DMS53 (cell line): Measurements from ENCODE around the gene P3H2.

Source experiments
- DNase-seq: peaks from one replicate; lab custom pipeline; 2025; lab: John Stamatoyannopoulos, UW

Gene P3H2

DNA sequence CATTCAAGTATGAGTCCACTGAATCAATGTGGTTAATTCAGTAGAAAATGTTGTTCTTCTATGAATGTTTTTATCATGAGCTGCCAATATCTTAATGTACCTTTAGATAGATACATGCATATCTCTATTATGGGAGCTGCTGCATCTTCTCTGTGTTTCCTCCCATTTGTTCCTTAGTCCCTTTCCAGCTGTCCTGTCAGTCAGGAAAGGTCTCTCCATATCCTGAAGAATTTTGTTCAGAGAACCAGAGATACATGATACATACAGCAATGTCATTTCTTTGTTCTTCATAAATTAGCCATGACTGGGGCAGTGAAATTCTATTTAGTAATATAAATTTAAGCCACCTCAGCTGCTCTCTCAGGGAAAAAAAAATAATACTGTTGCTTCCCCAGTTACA lies 103.7 kb downstream of the P3H2 start:
- no peak for DNase-seq

DNA sequence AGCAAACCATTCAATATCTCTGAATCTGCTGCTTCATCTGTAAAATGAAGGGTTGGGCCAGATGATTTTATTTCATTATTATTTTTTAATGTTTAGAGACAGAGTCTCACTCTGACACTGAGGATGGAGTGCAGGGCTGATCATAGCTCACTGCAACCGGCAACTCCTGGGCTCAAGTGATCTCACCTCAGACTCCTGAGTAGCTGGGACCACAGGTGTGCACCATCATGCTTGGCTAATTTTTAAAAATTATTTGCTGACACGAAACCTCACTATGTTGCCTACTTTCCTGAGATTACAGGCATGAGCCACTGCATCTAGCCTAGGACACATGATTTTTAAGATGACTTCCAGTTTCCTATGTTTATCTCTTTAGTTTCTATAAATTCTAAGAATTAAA lies 105.8 kb downstream of the P3H2 start:
- DNase-seq, result no peak

DNA sequence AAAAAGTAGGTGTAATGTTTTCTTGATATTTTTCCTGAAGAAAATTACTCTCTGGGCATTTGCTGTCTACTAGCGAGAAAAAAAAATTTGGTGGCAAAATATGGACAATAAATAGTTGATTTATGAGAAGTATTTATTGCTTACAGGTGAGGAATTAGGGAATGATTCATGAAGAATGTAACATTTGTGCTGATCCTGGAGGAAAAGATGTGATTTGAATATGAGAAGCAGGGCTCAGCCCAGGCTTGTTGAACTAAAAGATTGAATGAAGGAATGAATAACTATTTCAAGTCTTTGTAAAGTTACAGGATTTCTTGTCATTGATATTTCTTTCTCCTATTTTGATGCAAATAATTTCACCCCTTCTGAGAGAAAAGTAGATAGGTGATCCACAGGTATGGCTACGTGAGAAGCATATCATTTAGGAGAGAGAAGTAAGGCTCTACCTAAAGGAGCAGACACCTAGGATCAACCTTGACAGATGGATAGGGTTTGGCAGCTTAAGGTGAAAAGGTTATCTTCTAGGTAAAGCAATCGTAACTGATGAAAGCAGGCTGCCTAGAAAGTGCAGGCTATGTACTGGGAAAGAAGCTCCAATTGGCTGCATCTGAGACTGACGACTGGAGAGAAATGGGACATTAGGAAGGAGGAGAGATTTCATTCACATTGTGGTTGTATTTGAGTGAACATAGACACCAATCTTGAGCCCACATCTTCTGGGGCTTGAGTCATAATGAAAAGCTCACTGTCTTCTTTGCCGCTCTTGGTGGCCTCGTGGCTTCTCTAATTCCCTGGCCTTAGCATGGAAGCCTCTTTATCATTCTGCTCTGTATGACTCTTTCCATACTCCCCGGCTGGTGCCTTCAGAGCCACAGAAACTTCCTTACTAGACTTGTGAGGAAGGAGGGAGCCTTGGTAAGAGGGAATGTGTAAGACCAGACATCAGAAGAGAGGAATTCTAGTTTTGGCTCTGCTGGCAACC lies 106.5 kb downstream of the P3H2 start:
- no peak for DNase-seq

DNA sequence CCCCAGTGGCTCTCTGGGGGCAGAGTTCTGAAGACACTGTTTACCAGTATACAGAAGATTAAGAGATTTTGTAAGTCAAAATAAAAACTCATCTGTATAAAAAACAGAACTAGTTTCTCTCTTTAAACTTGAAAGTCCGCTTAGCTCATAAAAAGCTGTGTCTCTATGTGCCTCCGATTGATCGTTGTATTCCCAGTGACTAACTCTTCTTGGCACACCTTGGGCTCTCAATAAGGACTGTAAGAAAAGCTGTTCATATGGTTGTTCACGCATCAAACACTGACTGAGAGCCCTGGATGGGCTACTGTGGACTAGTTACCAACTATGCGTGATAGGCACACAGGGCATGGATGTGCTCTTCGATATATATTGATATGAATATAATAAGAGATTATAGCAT lies 107.9 kb downstream of the P3H2 start:
- no peak for DNase-seq

DNA sequence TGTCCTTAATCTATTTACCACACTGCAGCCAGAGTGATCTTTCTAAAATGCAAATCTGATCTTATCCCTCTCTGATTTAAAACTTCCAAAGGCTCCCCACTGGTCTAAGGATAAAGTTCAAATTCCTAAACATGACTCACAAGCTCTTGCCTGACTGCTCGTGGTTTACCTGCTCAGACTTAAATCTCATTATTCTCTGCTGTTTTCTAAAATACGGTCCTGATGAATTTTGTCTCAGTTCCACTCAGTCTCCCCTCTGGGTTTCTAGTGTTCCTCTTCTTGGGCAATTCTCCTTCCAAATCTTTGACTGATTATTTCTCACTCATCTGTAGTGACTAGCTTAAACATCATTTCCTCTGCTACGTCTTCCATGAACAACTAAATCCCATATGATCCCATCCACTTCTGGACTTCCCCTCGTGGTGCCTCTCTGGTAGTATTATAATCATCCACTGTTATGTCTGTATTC lies 108.3 kb downstream of the P3H2 start:
- DNase-seq, result no peak

DNA sequence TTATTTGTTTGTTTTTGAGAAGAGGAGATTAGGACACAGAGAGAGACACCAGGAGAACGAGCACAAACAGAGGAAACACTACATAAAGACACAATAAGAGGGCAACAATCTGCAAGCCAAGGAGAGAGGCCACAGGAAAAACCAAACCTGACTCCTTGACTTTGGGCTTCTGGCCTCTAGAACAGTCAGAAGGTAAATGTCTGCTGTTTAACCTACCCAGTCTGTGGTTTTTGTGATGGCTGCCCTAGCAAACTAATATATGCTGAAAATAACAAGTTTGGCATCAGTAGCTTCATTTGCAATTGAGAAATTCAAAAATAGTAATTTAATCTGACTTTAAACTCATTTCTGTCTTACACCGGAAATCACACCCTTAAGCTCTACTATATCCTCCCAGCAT lies 110.2 kb downstream of the P3H2 start:
- no peak for DNase-seq

DNA sequence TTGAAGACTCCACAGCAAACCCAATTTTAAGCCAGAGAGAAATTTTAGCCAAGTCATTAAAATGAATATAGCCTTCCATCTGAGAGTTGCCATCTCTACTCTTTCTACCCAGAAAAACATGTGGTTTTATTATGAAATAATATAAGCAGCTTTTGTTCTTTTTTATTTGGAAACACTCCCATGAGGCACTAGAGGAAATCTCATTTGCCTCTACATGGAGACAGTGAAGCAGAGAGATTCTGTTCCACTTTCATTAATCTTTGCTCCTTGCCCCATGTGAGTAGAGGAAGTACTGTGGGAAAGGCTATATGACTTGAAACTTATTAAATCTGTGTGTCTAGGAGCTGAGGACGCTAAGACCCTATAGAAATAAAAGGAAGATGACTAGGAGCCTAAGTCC lies 111.1 kb downstream of the P3H2 start:
- DNase-seq, result no peak

DNA sequence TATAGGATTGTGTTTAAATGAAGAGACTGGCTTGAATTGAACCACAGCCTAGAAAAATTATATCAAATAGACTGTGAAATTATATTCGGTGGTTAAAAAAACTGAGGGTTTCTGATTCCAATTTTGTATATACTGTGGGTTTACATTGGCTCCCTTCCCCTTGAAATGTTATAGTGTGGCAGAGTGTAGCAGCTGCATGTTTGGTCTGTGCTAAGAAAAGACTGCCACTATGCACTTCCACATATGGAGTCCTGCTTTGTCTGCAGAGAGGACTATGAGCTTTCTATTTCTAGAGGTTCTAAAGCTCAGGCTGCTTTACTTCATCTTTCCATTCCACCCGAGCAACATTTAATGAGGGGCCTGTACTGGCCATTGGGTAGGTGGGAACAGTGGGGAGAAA lies 112.3 kb downstream of the P3H2 start:
- no peak for DNase-seq

DNA sequence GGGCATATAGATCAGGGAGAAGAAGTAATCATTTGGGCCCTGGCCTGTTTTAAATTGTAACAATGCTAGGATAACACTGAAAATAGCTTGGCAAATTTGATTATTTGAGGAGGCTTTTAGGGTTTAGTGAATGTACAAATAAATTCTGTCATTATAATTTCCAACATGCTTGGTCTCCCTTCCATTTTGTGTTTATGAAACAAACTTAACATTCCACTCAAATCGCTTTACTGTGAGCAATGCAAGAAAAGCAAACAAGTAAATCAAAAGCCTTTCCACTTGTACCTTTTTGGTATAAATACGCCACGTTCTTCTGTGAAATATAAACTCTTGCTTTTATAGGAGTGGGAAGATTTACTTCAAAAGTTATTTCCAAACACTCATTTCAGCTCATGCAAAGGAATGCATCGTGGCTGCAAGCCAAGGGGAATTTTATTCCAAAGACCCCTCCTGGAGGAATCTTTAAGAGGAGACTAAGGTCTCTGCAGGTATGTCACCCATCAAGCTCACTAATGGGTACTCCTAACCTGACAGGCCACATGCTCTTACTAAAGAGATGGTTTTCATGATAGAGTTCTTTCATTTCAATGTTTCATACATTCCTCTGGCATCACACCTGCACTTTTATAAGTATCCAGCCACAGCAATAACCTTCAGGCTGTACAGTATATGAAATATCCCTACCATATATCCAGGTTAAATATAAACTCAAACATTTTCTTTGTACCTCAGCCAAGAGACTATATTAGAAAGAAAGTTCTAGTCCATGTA lies 115.2 kb downstream of the P3H2 start:
- no peak for DNase-seq

DNA sequence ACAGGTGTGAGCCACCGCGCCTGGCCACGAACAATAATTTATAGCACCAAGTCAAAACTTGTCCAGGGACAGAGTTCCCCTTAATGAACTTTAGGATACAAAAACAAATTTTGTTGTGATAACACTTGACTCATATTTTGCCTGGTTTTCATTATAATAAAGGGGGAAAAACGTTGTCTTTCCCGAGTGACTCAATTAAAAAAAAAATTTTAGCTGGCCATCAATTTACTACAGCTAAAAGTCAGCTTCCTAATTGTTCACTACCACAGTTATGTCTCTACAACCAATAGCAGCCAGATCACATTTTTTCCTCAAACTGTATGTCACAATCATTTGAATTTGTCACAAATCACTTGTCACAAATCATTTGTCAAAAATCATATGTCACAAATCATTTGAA lies 116.0 kb downstream of the P3H2 start:
- DNase-seq, result no peak

DNA sequence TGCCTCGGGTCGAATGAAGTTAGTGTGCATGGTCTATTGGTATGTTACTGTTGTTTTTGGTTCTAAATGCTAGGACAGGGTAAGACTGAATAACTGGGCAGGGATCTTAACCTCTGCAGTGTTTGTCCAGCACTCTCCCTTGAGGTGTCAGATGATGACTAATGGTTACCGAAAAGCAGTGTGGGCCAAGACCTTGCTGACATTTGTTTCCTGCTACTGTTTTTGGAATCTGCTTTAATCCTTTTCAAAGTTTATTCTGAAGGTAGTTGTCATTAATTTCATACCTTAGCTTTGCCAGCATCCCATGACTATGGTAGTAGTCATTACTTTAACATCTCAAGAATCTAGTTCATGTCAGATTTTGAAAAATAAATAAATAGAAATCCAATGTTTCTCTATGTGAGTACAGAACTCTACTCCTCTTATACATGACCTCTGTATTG lies 117.0 kb downstream of the P3H2 start:
- no peak for DNase-seq

DNA sequence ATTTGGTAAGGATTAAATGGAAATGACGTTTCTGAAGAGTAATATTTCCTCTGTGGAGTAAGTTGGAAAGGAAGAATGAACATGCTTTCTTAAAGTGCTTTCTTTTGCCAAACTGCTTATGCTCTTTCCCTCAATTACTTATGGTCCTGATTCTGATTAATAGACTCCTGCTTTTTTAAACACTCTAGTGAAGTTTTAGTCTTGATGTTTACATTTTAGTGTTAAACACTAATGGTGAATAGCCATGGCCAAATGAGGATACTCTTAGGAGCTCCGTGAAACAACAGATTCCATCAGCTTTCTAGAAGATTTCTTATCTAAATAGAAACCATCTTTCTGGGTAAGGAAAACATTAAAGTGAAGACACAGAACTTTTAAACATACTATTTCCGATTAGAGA lies 117.6 kb downstream of the P3H2 start:
- no peak for DNase-seq

DNA sequence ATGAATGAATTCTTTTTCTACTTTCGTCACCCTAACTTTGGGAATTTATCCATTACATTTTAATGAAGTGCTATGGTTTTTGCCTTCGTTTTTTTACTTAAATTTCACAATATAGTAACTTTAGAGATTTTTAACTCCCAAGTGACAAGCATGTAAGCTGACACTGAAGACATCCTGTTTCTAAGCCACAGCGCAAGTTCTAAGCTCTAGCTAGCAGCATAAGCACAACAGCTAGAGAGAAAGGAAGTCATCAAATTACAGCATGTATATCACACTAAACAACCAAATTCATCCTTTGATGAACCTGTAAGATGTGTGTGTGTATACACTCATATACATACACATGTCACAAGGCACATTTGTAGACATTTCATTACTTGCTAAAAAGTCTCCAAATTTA lies 119.3 kb downstream of the P3H2 start:
- DNase-seq, result no peak

DNA sequence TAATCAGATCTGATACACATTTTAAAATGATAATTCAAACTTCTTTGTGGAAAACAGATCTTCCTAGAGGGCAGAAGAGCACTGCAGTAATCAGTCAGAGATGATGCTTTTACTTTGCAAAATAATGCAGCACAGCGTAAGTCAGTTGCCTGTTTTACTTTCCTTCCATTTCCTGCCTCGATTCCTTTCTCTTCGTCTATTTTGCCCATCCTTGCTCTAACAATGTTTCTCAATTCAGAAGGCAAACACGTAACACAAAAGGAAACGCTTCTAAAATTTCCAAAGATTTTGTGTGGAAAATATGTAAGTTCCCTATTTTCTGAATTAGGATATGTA lies 119.9 kb downstream of the P3H2 start:
- no peak for DNase-seq

DNA sequence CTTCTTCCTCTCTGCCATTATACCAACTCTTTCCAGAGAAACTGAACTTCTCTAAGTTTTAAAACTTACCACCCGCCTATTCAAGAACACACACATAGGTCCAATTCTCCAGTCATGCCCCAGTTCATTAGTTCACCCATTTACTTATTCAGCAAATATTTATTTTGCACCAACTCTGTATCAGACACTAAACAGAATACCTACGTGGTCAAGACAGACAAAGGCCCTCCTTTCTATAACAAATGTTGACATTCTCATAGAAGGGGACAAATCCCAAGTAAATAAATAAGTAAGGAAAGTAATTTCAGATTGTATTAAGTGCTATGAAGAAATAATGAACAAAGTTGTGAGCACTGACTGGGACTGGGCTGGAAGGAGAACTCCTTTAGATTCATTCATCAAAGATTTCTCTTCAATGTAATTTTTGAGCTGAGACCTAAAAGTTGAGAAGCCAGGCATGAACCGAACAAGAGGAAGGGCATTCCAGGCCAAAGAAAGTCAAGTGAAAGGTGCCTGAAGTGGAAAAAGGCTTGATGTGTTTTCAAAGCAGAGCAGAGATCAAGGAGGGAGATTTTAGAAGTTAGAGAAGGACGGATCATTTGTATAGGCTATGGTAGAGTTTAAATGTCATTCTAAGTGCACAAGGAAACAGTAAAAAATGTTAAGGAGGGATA lies 120.4 kb downstream of the P3H2 start:
- no peak for DNase-seq

DNA sequence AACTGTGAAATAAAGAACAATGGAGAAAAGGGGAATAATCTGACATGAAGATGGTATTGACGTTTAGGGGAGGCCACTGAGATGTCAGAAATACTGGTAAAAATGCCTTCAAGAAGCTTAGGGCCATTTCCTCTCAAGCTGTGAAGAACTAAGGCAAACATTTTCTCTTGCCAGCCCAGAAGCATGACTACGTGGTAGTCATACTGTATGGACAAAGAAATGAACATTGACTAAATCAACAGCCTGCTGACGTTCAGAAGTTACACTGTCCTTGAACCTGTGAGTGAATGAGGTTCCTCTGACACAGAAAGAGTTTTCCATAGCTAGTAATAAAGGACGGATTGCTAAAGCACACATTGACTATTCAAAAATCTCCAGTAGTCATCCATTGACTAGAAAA lies 121.0 kb downstream of the P3H2 start:
- peak; percentile 2 for DNase-seq

DNA sequence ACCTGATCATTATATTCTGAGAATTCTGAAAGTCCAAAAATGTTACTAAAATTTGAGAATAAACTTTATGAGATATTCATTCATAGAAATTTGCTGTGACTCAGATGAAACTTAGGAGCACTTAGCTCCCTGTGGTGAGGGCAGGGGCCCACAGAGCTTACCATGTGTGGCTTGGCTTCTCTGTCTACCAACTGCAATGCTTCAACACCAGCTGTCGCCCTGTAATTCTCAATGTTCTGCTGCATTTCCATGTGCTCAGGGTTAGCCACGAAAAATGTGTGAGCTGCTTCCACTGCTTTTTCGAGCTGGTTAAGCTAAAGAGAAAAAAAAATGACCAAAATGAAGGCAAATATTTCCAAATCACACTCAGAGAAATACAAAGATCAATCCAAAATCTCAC lies 125.6 kb downstream of the P3H2 start:
- no peak for DNase-seq

DNA sequence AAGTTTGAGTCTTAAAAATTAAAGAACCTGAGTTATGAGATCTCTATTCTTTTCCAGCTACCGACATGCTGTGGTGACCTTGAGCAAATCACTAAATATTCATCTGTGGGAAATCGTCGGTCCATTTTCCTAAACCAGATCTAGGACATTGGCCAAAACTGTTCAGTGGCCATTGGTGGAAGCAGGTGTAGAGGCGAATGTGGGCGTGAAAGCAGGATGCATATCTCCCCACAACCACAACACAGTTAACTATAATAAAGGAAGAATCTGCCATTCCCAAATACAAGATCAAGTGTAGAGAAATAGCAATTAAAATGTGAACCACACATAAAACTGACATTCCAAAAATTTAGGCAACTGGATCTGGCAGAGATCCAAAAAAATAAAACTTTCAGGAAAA lies 129.9 kb downstream of the P3H2 start:
- no peak for DNase-seq

DNA sequence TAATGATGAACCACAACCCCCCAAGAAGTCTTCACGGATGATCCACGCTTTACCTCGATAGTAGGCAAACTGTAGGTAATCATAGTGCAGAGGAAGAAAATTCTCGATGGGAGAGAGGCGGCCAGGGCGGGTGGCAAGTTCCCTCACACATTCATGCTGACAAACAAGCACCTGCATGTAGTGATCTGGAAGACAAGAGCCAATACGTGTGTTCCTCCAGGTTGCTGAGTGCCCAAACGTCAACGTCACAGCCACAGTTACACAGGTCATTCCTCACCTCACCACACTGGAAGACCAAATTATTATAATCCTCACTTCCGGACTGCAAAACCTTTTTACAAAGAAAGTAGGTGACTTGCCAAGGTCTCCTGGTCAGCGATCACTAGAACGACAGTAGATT lies 131.8 kb downstream of the P3H2 start:
- DNase-seq, result no peak

DNA sequence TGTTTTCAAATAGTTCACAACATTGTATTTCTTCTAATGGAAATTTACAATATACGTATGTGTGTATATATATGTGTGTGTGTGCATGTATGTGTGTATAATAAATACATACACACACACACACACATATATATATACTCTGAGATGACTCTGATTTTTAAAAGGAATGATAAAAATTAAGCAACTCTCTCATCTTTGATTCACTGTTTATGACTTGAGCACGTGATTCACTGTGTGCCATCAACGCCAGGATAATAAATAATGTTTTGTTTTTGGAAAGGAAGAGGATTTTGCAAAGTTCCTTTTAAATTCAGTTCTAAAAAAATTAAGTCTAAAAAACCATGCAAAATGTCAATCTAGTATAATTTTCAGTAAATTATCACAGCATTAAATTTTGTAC lies 132.4 kb downstream of the P3H2 start:
- DNase-seq, result no peak

DNA sequence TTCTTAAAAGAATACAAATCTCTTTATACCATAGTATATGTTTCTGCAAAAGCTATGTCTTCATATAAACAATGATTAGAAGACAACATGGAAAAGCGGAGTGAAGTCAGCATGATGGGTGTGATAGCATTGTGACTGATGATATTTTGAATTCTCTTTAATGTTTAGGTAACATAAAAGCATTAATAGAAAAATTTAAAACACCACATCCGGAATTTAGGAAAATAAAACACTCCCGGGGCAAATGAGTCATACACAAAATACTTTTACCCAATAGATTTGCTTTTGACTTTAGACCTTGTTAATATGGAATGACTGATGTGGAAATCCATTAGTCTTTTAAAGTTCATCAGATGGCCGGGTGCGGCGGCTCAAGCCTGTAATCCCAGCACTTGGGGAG lies 134.7 kb downstream of the P3H2 start:
- no peak for DNase-seq

DNA sequence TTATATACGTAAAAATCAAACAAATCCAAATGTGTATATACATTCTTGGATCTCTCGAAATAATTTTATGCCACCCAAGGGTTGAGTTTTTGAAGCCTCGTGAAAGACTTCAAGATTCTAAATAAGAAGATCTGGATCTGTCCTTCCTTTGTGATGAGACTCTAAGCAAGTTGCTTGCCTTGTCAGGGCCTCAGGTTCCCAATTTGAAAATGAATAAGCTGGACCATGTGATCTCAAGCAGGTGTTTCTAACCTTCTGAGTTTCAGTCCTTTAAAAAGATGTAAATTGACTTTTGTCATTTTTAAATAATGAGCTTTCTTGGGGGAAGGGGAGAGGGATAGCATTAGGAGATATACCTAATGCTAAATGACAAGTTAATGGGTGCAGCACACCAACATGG lies 137.1 kb downstream of the P3H2 start:
- no peak for DNase-seq
